HepG2 (cell line): ENCODE results near the gene UBE2Q2. TPM values are rescaled to one million over a fixed set of nuclear protein-coding genes. Genes with fewer than 3 reads are reported as not detected.

ENCODE experiments used
- ATAC-seq: fragments of 200-7000 bp; cut with Tn5 transposase; 3 replicates; pipeline ENCODE4 v1.9.1; 2020; ENCODE audit warnings: mild to moderate bottlenecking, moderate library complexity
- BruUV-seq: library from RNA; stranded (reverse); fragments of 400-500 nt; replicated peaks from 2 replicates; lab custom pipeline; 2021; lab: Mats Ljungman, UMichigan
- CTCF ChIA-PET: fragments of 300-600 bp; formaldehyde crosslinking; extraction: SDS; loops from one replicate; lab custom pipeline; 2021; ENCODE audit warnings: low total read pairs, inconsistent platforms, low intra/inter-chr PET ratio; lab: Yijun Ruan, JAX
- POLR2A ChIA-PET: fragments of 350-600 bp; sonication (Branson Sonifier 250); formaldehyde crosslinking; loops from one replicate; lab custom pipeline; 2020; ENCODE audit warnings: antibody characterized with exemption, inconsistent platforms; lab: Yijun Ruan, JAX
- DNase-seq: peaks from one replicate; pipeline ENCODE4 v3.0.0-alpha.2; 2015; ENCODE audit warnings: low spot score
- FAIRE-seq: peaks from 3 replicates; lab custom pipeline; 2011; peaks lifted over from hg19 to GRCh38; lab: Jason Lieb, UNC
- H2AFZ ChIP-seq: one replicate; pipeline ENCODE4 v1.6.1; 2011; ENCODE audit warnings: low read length, inconsistent platforms
- H3K27ac ChIP-seq: fragments of 300-600 bp; 3 replicates; pipeline ENCODE4 v1.8.0; 2011; ENCODE audit warnings: mixed run types, mild to moderate bottlenecking, mixed read lengths, low read length, inconsistent platforms; ENCODE audit not compliant: insufficient read depth; ENCODE audit errors: extremely low read length
- H3K27me3 ChIP-seq, 2 experiments: fragments of 200-600 bp in 1 of 2; 2 replicates in 1 of 2; 3 replicates in 1 of 2; pipeline versions ENCODE4 v1.6.0 to v1.8.0; 2011; ENCODE audit warnings: low read length in 2 of 2, mild to moderate bottlenecking in 2 of 2, moderate library complexity in 2 of 2, inconsistent platforms in 1 of 2; ENCODE audit not compliant: insufficient read depth in 2 of 2, control insufficient read depth in 1 of 2
- H3K36me3 ChIP-seq, 2 experiments: fragments of 200-600 bp in 1 of 2; replicated peaks in 1 of 2; 2 replicates in 1 of 2; 3 replicates in 1 of 2; pipeline versions ENCODE4 v1.5.1 to v1.8.0; 2011; ENCODE audit warnings: low read length in 2 of 2, inconsistent platforms in 1 of 2; ENCODE audit not compliant: insufficient read depth in 2 of 2, control insufficient read depth in 1 of 2
- H3K4me1 ChIP-seq: 2 replicates; pipeline ENCODE4 v1.5.1; 2012; ENCODE audit warnings: low read length, inconsistent platforms; ENCODE audit not compliant: insufficient read depth
- H3K4me2 ChIP-seq: 2 replicates; pipeline ENCODE4 v1.6.0; 2011; ENCODE audit warnings: low read depth, low read length, inconsistent platforms
- H3K4me3 ChIP-seq, 3 experiments: fragments of 200-600 bp in 1 of 3; sonication (generic), shearing (Covaris generic) in 1 of 3; replicated peaks in 1 of 3; 2 replicates each; pipeline ENCODE4 v1.5.1; 2011 to 2016; ENCODE audit warnings: low read length in 3 of 3, inconsistent platforms in 2 of 3, low read depth in 2 of 3, mild to moderate bottlenecking in 2 of 3, control low read depth in 1 of 3, mixed read lengths in 1 of 3; ENCODE audit not compliant: insufficient read depth in 1 of 3
- H3K79me2 ChIP-seq: one replicate; pipeline ENCODE4 v1.6.1; 2011; ENCODE audit warnings: low read length, inconsistent platforms; ENCODE audit not compliant: insufficient read depth
- H3K9ac ChIP-seq: 2 replicates; pipeline ENCODE4 v1.6.0; 2011; ENCODE audit warnings: mild to moderate bottlenecking, low read depth, low read length, inconsistent platforms; ENCODE audit not compliant: insufficient read depth
- H3K9me3 ChIP-seq: 2 replicates; pipeline ENCODE4 v1.5.1; 2012; ENCODE audit warnings: mild to moderate bottlenecking, low read length
- H4K20me1 ChIP-seq: 2 replicates; pipeline ENCODE4 v1.6.0; 2011; ENCODE audit warnings: inconsistent platforms, mild to moderate bottlenecking, low read length, moderate library complexity; ENCODE audit not compliant: insufficient read depth
- BRD4 ChIP-seq: sonication (generic); formaldehyde crosslinking; IDR thresholded peaks from 2 replicates; pipeline ENCODE4 v1.4.0; 2020; ENCODE audit warnings: missing genetic modification reagents
- KDM6A ChIP-seq: IDR thresholded peaks from 2 replicates; pipeline ENCODE4 v1.6.1; 2016; ENCODE audit warnings: low read depth
- SIX1 ChIP-seq: sonication (generic); formaldehyde crosslinking; IDR thresholded peaks from 2 replicates; pipeline ENCODE4 v1.4.0; 2020; ENCODE audit warnings: missing genetic modification reagents, borderline replicate concordance
- ZBTB7A ChIP-seq: sonication (generic); formaldehyde crosslinking; IDR thresholded peaks from 2 replicates; pipeline ENCODE4 v1.8.0; 2022; ENCODE audit warnings: mild to moderate bottlenecking, missing genetic modification reagents
- ZNF232 ChIP-seq: sonication (generic); formaldehyde crosslinking; IDR thresholded peaks from 2 replicates; pipeline ENCODE4 v1.4.0; 2020; ENCODE audit warnings: missing genetic modification reagents, borderline replicate concordance
- ZNF549 ChIP-seq: sonication (generic); formaldehyde crosslinking; IDR thresholded peaks from 2 replicates; pipeline ENCODE4 v1.5.0; 2020; ENCODE audit warnings: missing genetic modification reagents
- ZNF709 ChIP-seq: sonication (generic); formaldehyde crosslinking; IDR thresholded peaks from 2 replicates; pipeline ENCODE4 v1.5.0; 2020; ENCODE audit warnings: mild to moderate bottlenecking, missing genetic modification reagents
- ZSCAN5A ChIP-seq: sonication (generic); formaldehyde crosslinking; IDR thresholded peaks from 2 replicates; pipeline ENCODE4 v1.8.0; 2022; ENCODE audit warnings: mild to moderate bottlenecking, missing genetic modification reagents, borderline replicate concordance
- WGBS: methylation state at CpG from one replicate; pipeline ENCODE4 v1.1.6; 2017; ENCODE audit warnings: low lambda C conversion rate; 5-methylcytosine and 5-hydroxymethylcytosine counted together
- in situ Hi-C: cut with HindIII; loops from 2 replicates; pipeline ENCODE4 v1.10.0; 2017; ENCODE audit warnings: low pct_unique_long_range_greater_than_20kb; ENCODE audit not compliant: extremely low pct_ligation_motif_present
- intact Hi-C: fragments of 100-400 bp; cut with micrococcal nuclease; formaldehyde crosslinking; loops from one replicate; pipeline ENCODE4 v1.10.0; 2022; ENCODE audit not compliant: unreplicated experiment
- polyA plus RNA-seq, 8 experiments: library from polyadenylated mRNA; depleted of rRNA in 3 of 8; stranded (reverse) in 7 of 8; unstranded in 1 of 8; fragments of >200 nt; fragmentation: Illumina TruSeq in 4 of 8; extraction: Trizol in 4 of 8; gene quantifications; 2 replicates each; pipeline versions ENCODE4 v1.2.1 to v1.2.3, GENCODE V29; 2011 to 2016; ENCODE audit warnings: low read depth in 4 of 8, missing spikeins in 1 of 8, mixed read lengths in 1 of 8; ENCODE audit not compliant: insufficient read depth in 1 of 8
- total RNA-seq, 5 experiments: library from RNA; depleted of rRNA; stranded (reverse); fragments of >200 nt; fragmentation: Illumina TruSeq; extraction: Trizol; gene quantifications; 2 replicates each; pipeline ENCODE4 v1.2.3, GENCODE V29; 2016; ENCODE audit warnings: low read depth in 1 of 5
- TF ChIP-seq, protein P1 (sequence below): fragments of 450-650 bp; IDR thresholded peaks from 2 replicates; pipeline ENCODE4 v1.6.1; 2017; ENCODE audit warnings: mild to moderate bottlenecking
- TF ChIP-seq, protein P2 (sequence below): sonication (generic); formaldehyde crosslinking; IDR thresholded peaks from 2 replicates; pipeline ENCODE4 v1.8.1; 2023; ENCODE audit warnings: mild to moderate bottlenecking, moderate library complexity, missing genetic modification reagents
- TF ChIP-seq, protein P3 (sequence below): sonication (generic); formaldehyde crosslinking; IDR thresholded peaks from 2 replicates; pipeline ENCODE4 v1.8.0; 2023; ENCODE audit warnings: mild to moderate bottlenecking, missing genetic modification reagents

The UBE2Q2 gene
- total and polyA plus RNA-seq, 2 of the 13 experiments (the other 11 are each of a cell fraction or from before 2014, with no cell fraction given) = 10.6 to 20.4 TPM

- no peak overlapping the region for H3K4me3 ChIP-seq
- H4K20me1 ChIP-seq = no peaks in the 10 kb centered on the region
- FAIRE-seq = no peak
- ChIA-PET POLR2A (no interaction called here), CTCF (no interaction called here)
- no peaks in the 10 kb centered on the region for H3K9me3 ChIP-seq
- no peak overlapping the region for H2AFZ ChIP-seq
- no TSS peak for BruUV-seq
- no peak overlapping the region for H3K9ac ChIP-seq
- in situ Hi-C loops (no loop called here), intact Hi-C loops (no loop called here)
- H3K36me3 ChIP-seq = no peaks in the 10 kb centered on the region
- H3K79me2 ChIP-seq = no peaks in the 10 kb centered on the region
- no peak for DNase-seq
- H3K4me2 ChIP-seq = no peak overlapping the region
- TF ChIP-seq, protein P1, sequence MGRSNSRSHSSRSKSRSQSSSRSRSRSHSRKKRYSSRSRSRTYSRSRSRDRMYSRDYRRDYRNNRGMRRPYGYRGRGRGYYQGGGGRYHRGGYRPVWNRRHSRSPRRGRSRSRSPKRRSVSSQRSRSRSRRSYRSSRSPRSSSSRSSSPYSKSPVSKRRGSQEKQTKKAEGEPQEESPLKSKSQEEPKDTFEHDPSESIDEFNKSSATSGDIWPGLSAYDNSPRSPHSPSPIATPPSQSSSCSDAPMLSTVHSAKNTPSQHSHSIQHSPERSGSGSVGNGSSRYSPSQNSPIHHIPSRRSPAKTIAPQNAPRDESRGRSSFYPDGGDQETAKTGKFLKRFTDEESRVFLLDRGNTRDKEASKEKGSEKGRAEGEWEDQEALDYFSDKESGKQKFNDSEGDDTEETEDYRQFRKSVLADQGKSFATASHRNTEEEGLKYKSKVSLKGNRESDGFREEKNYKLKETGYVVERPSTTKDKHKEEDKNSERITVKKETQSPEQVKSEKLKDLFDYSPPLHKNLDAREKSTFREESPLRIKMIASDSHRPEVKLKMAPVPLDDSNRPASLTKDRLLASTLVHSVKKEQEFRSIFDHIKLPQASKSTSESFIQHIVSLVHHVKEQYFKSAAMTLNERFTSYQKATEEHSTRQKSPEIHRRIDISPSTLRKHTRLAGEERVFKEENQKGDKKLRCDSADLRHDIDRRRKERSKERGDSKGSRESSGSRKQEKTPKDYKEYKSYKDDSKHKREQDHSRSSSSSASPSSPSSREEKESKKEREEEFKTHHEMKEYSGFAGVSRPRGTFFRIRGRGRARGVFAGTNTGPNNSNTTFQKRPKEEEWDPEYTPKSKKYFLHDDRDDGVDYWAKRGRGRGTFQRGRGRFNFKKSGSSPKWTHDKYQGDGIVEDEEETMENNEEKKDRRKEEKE = no peak
- TF ChIP-seq ZNF709 (CRISPR knock-in tag) = no peak
- TF ChIP-seq, protein P2, sequence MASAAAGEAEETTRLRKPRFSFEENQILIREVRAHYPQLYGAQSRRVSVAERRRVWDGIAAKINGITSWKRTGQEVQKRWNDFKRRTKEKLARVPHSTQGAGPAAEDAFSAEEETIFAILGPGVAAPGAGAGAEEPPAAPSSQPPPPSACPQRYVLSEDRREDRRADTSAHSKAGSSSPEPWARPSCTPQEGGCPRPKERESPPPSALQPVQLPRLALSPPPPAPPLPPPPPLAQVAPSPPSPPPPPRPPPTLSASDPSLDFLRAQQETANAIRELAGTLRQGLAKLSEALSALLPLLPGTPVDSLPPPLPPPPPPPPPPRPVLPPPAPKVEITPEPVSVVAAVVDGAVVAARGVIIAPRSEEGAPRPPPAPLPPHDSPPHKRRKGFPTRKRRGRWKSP (CRISPR knock-in tag) = no peak
- TF ChIP-seq, protein P3, sequence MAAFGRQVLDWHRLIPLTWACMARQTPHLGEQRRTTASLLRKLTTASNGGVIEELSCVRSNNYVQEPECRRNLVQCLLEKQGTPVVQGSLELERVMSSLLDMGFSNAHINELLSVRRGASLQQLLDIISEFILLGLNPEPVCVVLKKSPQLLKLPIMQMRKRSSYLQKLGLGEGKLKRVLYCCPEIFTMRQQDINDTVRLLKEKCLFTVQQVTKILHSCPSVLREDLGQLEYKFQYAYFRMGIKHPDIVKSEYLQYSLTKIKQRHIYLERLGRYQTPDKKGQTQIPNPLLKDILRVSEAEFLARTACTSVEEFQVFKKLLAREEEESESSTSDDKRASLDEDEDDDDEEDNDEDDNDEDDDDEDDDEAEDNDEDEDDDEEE = no peak
- no peak for TF ChIP-seq ZSCAN5A (CRISPR knock-in tag)
- TF ChIP-seq SIX1 = no peak
- TF ChIP-seq BRD4 (CRISPR knock-in tag) = no peak
- no peak for TF ChIP-seq ZBTB7A (CRISPR knock-in tag)
- no peak for TF ChIP-seq ZNF232 (CRISPR knock-in tag)
- TF ChIP-seq KDM6A (CRISPR knock-in tag) = no peak
- no peak for TF ChIP-seq ZNF549 (CRISPR knock-in tag)
- peaks cover under 1 to 4% of the 10 kb centered on the region in 2 experiments; a peak in 1 of 5 replicates for H3K27me3 ChIP-seq
- ATAC-seq = no peak
- WGBS = 0% methylated on average over 2 of the region's 2 CpGs
- H3K27ac ChIP-seq = no peak overlapping the region
- H3K4me1 ChIP-seq = peaks cover 12% of the 10 kb centered on the region; the same call in 1 of the 2 replicates
These were observed 7.0 kb upstream of the UBE2Q2 start for GRCh38 chr15:75835990-75836958.
